KOPT-K1 (cell line): Measurements from ENCODE around the gene THAP10.
"Not testable (repeated sequence)": the region's sequence is repeated elsewhere in the genome, so short reads cannot be mapped to it uniquely, and the experiment has no call there.

Experiments
- H3K27ac ChIP-seq: fragments of 200-600 bp; sonication (generic); 2 replicates; pipeline ENCODE4 v1.5.1; 2016; ENCODE audit warnings: antibody characterized with exemption, mild to moderate bottlenecking, low read depth, low read length; ENCODE audit not compliant: poor library complexity, severe bottlenecking
- H3K36me3 ChIP-seq: fragments of 200-600 bp; sonication (generic); 2 replicates; pipeline ENCODE4 v1.5.1; 2017; ENCODE audit warnings: antibody characterized with exemption, mild to moderate bottlenecking, low read length, moderate library complexity; ENCODE audit not compliant: insufficient read depth
- H3K9me3 ChIP-seq: fragments of 200-600 bp; sonication (generic); 2 replicates; pipeline ENCODE4 v1.5.1; 2017; ENCODE audit warnings: antibody characterized with exemption, low read length, mild to moderate bottlenecking; ENCODE audit not compliant: insufficient read depth, poor library complexity, severe bottlenecking

The THAP10 gene

GRCh38 chr15:70907784-70908471, 15.7 kb upstream of the THAP10 start:
- Histone ChIP-seq H3K27ac (no peak overlapping the region), H3K36me3 (no peaks in the 10 kb centered on the region), H3K9me3 (peaks cover 16% of the 10 kb centered on the region)

GRCh38 chr15:70906842-70907241, 14.6 kb upstream of the THAP10 start:
- peaks cover 16% of the 10 kb centered on the region for H3K9me3 ChIP-seq
- H3K27ac ChIP-seq: no peak overlapping the region
- no peaks in the 10 kb centered on the region for H3K36me3 ChIP-seq

GRCh38 chr15:70902107-70902506, 9.9 kb upstream of the THAP10 start:
- H3K27ac ChIP-seq: no peak overlapping the region
- H3K9me3 ChIP-seq: no peaks in the 10 kb centered on the region
- no peaks in the 10 kb centered on the region for H3K36me3 ChIP-seq

- Histone ChIP-seq H3K27ac (no peak overlapping the region), H3K9me3 (no peaks in the 10 kb centered on the region), H3K36me3 (no peaks in the 10 kb centered on the region)
Measured at GRCh38 chr15:70892912-70893560, 803 bp upstream of the THAP10 start.

- Histone ChIP-seq H3K36me3 (no peaks in the 10 kb centered on the region), H3K9me3 (no peaks in the 10 kb centered on the region), H3K27ac (no peak overlapping the region)
Measured at GRCh38 chr15:70882361-70882760, 9.9 kb downstream of the THAP10 start.

- Histone ChIP-seq H3K36me3 (no peaks in the 10 kb centered on the region), H3K9me3 (no peaks in the 10 kb centered on the region), H3K27ac (no peak overlapping the region)
Measured at GRCh38 chr15:70880781-70881180, 11.5 kb downstream of the THAP10 start.

- H3K27ac ChIP-seq: no peak overlapping the region
- H3K9me3 ChIP-seq: no peaks in the 10 kb centered on the region
- no peaks in the 10 kb centered on the region for H3K36me3 ChIP-seq
Measured at GRCh38 chr15:70879401-70879800, 12.8 kb downstream of the THAP10 start.

- Histone ChIP-seq H3K9me3 (no peaks in the 10 kb centered on the region), H3K27ac (no peak overlapping the region), H3K36me3 (no peaks in the 10 kb centered on the region)
Measured at GRCh38 chr15:70876683-70877082, 15.6 kb downstream of the THAP10 start.

GRCh38 chr15:70876011-70876410, 16.2 kb downstream of the THAP10 start:
- no peaks in the 10 kb centered on the region for H3K9me3 ChIP-seq
- H3K36me3 ChIP-seq: no peaks in the 10 kb centered on the region
- H3K27ac ChIP-seq: no peak overlapping the region

- Histone ChIP-seq H3K9me3 (no peaks in the 10 kb centered on the region), H3K36me3 (no peaks in the 10 kb centered on the region), H3K27ac (no peak overlapping the region)
Measured at GRCh38 chr15:70875001-70875782, 17.0 kb downstream of the THAP10 start.

GRCh38 chr15:70873232-70874054, 18.8 kb downstream of the THAP10 start:
- Histone ChIP-seq H3K9me3 (no peaks in the 10 kb centered on the region), H3K27ac (no peak overlapping the region), H3K36me3 (no peaks in the 10 kb centered on the region)

- H3K36me3 ChIP-seq, H3K27ac ChIP-seq, H3K9me3 ChIP-seq: not testable (repeated sequence)
Measured at GRCh38 chr15:70871490-70871889, 20.7 kb downstream of the THAP10 start.

- H3K9me3 ChIP-seq: no peaks in the 10 kb centered on the region
Measured at GRCh38 chr15:70870051-70870450, 22.2 kb downstream of the THAP10 start.

GRCh38 chr15:70869346-70869745, 22.9 kb downstream of the THAP10 start:
- no peaks in the 10 kb centered on the region for H3K9me3 ChIP-seq

More at GRCh38 chr15:70870051-70870450, 22.2 kb downstream of the THAP10 start:
- H3K36me3 ChIP-seq: no peaks in the 10 kb centered on the region
- no peak overlapping the region for H3K27ac ChIP-seq

More at GRCh38 chr15:70869346-70869745, 22.9 kb downstream of the THAP10 start:
- no peaks in the 10 kb centered on the region for H3K36me3 ChIP-seq
- H3K27ac ChIP-seq: no peak overlapping the region
